DMS53 (cell line): ENCODE results near the gene PSMC1.
"Not testable (repeated sequence)": the region's sequence is repeated elsewhere in the genome, so short reads cannot be mapped to it uniquely, and the experiment has no call there.

Experiments used
- DNase-seq: peaks from one replicate; lab custom pipeline; 2025; lab: John Stamatoyannopoulos, UW

Gene PSMC1

DNA sequence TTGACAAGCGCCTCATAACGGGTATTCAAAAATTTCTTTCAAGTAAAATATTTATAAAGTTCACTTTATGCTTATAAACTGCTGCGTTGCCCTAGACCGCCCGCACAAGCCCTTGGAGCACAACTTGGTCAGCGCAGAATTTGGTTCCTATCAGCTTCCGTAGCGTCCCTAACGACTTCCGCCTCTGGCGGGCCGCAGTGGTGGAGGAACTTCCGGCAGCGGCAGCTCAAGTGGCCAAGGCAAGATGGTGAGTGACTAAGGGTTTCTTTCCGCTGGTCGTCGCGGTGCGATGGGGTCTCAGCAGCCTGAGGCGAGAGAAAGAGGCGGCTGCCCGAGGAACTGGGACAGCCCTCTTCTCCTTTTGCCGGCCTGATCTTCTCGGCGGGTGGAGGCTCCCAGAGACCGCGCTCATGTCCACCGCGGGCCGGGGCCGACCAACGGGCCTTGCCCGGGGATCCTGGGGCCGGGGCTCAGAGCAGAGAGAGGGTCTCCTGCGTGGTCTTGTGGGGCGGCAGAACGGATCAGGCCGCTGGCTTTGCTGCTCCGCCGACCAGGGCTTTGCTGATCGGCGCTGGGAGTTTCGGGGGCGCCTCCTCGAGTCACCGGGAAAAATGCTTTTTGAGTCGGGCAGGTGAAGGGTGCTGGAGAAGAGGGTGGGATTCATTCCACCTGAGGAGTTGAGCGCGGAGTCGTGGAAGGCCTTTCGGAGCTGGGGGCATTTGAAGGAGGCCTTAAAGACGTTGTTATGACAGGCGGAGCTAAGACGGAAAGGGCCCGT lies at the start of gene PSMC1:
PSMC1 (plus strand) TSS at position 200 of the 778 bp plus-strand sequence; CDS start at position 245, 45 bp downstream.
- DNase-seq = peak; percentile 95

DNA sequence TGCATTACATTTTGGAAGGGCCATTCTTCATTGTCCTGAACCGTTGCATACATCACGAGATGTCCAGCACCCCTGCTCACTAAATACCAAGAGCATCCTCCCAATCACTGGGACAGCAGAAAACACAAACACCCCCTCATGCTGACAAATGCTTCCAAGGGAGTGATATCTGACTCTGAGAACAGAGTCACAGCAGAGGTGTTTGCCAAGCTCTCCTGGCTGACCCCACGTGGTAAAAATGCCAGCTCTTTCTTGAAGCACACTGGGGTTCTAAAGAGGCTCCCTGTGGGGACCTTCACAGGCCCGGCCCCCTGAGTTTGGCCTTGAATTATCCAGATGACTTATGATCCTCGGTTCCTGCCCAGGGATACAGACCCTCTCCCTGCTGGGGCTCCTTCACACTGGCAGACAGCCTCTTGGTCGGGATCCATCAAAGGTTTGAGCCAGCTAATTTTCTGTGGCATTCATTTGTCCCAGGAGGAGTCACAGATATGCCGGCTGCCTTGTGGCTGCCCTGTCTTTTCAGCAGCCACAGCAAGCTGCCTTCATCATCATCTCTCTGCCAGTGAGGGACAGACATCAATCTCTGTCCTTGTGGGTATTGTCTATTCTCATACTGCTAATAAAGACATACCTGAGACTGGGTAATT lies 43.1 kb upstream of the PSMC1 start:
- no peak for DNase-seq

DNA sequence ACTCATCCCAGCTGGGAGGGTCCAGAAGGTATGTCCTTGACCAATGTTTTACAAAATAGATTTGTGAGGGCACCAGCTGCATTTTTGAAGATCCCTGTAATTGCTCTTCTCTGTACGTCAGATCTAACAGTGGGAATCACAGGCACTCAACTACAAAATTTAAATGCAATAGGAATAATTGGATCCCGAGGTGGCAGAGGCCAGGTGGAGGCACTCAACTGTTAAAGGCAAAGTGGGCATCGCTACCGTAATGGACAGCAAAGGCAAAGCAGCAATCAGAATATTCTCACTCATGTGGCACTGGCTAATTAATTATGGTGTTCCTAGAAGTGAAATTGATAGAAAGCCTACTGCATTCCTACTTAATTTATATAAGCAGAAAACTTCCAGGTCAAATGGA lies 27.9 kb upstream of the PSMC1 start:
- DNase-seq = no peak

DNA sequence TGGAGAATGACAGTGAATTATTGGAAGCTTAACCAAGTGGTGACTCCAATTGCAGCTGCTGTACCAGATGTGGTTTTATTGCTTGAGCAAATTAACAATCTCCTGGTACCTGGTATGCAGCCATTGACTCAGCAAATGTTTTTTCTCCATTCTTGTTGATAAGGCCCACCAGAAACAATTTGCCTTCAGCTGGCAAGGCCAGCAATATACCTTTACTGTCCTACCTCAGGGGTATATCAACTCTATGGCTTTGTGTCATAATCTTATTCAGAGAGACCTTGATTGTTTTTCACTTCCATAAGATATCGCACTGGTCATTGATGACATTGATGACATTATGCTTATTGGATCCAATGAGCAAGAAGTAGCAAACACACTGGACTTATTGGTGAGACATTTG lies 26.4 kb upstream of the PSMC1 start:
- not testable (repeated sequence) for DNase-seq

DNA sequence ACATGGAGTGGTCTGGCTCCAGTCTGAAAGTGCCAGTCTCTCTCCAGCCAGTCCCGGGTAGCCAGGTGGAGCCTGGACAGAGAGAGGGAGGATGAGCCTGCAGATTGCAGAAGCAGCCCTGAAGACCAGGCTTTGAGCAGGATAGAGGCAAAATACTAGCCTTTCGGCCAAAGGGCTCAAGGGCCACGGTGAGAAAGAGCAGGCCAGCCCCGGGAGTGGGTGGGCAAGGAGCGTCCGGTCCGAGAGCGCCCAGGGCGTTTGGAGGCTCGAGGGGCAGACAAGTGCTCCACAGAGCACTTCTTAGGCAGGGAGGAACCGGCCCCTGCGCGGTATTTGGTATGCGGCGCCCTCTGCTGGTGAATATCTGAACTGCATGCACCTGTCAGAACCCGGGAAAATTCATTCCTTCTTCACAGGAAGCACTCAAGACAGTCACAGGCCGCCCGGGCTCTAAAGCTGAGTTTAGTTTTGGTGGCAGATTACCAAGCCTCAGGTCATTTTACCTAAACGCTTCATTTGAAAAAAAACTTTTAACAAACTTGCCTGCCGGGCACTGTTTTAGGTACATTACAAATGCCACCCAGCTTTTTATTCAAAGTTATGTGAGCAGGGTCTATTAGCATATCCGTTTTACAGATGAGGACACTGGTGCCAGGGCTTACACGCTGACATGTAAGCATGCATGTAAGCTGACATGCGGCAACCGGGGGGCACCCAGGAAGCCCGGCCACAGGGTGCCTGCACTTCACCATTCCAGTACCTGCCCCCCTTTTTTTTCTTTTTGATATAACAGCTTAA lies 21.0 kb upstream of the PSMC1 start:
- DNase-seq = peak; percentile 74

DNA sequence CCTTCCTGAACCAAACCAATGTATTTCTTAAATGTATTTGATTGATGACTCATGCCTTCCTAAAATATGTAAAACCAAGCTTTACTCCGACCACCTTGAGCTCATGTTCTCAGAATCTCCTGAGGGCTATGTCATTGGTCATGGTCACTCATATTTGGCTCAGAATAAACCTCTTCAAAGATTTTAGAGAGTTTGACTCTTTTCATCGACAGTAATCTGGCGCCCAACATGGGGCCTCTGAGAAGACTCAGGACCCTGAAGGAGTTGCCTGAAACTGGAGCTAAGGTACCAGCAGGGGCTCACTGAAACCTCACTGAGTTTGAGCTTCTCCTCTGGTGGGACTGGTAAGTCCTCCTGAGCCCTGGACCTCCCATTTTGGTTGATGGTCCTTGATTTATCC lies 17.2 kb upstream of the PSMC1 start:
- peak; percentile 10 for DNase-seq

DNA sequence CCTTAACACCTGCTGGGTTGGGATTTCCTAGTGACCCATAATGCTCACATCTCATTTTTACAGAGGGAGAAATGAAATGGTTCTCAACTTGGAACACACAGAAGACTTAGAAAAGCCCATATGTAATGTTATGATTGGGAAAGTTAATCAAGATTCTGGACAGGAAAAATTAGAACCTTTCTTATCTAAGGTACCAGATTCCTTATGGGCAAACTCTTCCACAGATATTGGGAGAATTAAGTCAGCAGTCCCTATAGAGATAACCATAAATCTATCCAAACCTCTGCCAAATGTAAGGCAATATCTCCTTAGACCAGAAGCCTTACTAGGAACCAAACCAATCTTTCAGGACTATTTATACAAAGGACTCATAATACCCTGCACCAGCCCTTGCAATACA lies 13.9 kb upstream of the PSMC1 start:
- DNase-seq = no peak

DNA sequence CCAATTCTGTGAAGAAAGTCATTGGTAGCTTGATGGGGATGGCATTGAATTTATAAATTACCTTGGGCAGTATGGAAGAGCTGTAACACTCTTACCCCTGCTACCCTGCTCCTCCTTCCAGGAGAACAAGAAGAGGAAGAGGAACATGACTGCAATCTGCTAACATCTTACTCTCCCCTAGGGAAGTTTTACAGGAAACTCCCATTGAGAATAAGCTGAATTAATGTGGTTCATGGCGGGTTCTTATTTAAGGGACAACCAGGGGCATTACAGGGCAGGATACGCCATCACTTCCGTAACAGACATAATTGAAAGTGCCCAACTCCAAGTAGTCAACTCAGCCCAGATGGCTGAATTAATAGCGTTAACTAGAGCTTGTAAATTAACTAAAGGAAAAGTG lies 9.4 kb upstream of the PSMC1 start:
- DNase-seq = no peak

DNA sequence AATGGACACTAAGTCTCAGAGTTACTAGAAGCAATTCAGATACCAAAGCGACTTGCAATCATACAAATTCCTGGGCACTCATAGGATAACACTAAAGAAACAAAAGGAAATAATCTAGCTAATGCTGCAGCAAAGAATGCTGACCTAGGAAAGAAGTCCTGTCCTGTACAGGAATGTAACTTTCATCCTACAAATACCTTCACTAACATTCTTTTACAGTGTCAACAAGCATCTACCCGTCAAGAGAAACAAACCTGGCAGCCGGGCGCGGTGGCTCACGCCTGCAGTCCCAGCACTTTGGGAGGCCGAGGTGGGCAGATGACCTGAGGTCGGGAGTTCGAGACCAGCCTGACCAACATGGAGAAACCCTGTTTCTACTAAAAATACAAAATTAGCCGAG lies 8.9 kb upstream of the PSMC1 start:
- not testable (repeated sequence) for DNase-seq

DNA sequence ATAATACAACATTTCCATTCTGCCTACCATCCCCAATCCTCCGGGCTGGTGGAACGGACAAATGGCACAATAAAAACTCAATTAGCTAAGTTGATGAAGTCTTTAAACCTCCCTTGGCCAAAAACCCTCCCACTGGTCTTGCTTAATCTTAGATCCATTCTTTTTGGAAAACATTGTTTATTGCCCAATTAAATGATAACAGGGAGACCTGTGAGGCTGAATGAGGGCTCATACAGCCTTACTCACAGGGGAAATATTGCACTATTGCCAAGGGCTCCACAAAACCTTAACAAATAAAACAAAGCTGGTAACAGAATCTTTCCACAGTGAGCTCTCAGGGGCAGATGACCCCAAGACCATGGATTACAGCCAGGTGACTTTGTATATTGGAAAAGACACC lies 7.8 kb upstream of the PSMC1 start:
- no peak for DNase-seq

DNA sequence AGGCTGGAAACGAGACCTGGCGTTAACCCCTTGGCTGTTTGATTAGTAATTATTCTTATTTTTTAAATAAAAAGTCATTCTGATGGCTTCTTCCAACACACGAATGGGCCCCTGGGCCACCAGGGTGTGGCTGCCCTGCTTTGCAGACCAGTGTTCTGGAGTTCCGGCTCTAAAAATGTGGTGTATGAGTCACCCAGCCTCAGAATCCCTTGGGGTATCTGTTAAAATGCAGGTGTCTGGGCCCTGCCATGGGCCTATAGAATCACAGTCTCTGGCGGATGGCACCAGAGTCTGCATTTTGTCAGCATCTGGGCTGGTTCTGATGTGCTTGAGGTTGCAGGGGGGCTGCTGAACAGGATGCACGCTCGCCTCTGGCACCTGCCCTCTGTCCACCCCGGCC lies 2.5 kb upstream of the PSMC1 start:
- DNase-seq = no peak

DNA sequence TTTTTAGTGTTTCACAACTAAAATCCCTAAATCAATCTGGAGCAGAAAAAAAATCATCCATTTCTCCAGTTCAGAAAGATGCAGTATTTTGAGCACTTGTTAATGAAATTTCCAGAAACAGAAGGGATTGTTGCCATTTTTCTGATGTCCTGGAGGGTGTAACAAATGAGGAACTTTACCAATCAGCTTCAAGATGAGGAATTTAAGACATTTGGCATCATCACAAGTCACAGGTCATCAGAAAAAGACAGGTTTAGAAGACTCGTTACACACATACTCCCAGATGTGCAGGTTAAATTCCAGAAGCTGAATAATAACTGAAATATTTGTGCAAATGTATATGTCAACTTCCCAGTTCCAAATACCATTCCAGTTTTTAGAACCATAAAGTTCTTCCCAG lies 482 bp upstream of the PSMC1 start:
- peak; percentile 27 for DNase-seq

DNA sequence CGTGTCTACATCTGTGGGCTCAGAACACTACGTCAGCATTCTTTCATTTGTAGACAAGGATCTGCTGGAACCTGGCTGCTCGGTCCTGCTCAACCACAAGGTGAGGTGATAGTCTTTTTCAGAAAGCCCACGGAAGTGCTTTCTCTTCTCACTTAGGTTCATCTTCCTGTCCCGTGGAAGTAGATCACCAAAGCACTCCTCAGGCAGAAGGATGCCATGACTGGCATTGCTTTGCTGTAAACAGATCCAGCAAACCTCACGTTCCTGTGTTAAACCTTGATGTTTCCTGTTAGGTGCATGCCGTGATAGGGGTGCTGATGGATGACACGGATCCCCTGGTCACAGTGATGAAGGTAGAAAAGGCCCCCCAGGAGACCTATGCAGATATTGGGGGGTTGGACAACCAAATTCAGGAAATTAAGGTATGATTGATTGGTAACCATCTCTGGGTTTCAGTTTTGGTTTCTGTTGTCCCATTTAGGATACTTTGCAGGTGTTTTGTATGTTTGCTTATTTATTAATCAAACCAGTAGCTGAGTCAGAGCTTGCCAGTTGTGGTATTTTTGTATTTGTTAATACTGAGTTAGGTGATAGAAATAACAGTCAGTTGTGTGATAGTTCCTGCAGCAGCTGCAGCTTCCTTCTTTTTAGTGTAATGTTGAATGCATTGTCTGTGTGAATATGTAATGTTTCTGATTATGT lies 7.5 kb downstream of the PSMC1 start:
- no peak for DNase-seq

DNA sequence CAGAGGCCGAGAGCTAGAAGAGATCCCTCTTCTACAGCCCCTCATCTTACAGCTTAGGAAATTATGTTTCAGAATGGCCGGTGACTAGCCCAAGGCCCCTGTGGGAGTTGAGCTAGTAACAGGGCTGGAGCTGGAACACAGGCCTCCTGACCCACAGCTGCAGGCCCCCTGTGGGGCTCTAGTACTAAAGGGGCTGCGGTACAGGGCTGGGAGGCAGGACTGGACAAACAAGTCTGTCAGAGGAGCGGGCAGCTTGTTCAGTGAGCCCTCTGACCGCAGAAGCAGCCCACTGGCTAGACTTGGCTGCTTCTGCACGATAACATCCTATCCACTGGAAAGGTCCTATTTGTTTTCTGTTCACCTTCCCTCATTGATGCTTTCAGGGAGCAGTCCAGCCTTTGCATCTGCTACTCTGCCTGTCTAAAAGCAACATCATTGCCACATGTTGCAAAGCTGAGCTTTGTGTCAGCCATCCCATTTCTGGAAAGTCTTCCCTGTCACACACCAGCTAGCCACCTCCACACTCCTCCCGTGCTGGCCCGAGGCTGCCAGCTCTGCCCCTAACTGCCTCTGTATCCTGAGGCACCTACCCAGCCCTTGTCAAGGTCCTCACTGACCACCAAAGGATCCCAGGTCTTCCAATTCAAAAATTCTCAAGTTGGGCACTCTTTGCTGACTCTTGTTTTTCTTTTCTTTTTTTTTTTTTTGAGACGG lies 10.2 kb downstream of the PSMC1 start:
- no peak for DNase-seq

DNA sequence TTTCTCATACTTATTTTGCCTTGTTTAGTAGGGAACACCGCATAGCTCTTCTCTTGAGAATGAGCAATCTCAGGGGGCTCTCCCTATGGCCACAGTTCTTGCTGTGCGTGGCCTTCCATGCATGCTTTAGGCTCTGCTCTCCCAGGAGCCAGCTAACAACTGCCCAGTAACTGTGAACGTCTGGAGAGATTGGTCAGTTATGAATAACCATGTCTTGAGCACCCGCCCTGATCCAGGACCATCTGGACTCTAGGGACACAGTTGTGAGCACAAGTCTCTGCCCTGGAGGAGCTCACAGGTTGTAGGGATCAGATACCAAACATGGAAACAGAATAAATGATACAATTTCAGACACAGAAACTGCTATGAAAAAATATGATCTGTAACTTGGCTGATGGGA lies 12.1 kb downstream of the PSMC1 start:
- no peak for DNase-seq

DNA sequence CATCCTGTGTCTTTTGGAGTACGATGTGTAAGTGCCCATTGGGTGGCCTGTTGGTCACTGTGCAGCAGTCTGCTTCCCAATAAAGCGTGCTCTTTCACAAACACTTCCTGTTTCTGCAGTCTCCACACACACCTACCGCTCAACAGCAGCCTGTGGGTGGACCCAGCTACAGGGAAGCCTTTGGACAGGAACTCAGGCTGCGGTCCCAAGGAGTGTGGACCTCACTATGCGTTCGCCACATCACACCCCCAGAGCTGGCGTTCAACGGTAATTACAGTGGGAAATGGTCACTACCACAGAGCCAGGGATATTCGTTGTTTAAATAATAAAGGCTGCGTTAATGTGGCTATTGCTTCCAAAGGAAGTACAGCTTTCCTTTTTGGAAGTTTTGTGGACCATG lies 16.2 kb downstream of the PSMC1 start:
- no peak for DNase-seq

DNA sequence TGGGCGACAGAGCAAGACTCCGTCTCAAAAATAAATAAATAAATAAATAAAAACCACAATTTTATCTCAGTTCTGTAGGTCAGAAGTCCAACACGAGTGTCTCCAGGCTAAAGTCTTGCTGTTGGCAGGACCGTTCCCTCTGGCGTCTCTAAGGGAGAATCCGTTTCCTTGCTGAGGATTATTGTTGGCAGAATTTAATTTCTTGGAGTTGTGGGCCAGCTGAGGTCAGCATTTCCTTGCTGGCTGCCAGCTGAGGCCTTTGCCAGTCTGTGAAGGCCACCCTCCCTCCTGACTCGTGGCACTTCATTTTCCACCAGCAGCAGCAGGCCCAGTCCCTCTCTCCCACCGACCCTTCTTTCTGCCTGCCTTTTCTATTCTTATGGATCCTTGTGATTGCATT lies 17.2 kb downstream of the PSMC1 start:
- no peak for DNase-seq

DNA sequence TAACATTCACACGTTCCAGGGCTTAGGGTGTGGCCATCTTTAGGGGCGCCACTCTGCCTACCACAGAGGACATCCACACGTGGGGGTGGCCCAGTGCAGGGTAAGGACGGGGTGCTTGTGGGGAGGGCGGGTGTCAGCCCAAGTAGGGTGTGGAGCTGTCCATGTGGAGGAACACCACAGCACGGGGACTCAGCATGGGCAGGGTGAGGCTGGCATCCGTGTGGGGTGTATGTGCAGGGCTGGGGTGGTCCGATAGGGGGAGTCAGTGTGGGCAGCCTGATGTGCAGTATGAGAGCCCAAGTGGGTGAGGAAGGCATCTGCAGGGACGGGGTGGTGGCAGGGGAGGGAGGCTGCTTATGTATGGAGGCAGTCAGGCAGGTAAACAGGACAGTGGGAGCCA lies 17.7 kb downstream of the PSMC1 start:
- DNase-seq = peak; percentile 20

DNA sequence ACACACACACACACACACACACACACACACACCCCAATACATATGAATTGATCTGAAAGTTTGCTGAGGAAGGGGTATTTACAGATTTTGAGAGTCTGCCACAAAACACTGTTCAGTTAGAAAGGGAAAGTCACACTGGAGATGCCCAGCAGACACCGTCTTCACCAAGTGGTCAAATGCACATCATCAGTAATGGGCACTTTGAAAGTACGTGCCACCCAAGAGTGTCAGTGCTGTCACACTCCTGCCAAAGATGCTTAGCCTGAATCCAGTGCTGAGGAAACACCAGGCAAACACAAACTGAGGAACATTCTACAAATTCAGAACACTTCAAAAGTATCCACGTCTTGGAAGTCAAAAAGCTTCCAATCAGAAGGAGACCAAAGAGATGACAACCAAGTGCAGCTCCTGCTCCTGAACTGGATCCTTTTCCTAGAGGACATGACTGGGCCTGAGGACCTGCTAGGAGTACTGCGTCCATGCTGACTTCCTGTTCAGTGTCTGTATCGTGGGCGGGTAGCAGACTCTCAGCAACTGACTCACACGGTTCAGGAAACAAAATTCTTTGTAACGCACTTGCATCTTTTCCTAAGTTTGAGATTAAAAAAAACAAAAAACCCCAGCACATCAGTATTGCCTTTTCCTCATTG lies 18.6 kb downstream of the PSMC1 start:
- DNase-seq = peak; percentile 15

DNA sequence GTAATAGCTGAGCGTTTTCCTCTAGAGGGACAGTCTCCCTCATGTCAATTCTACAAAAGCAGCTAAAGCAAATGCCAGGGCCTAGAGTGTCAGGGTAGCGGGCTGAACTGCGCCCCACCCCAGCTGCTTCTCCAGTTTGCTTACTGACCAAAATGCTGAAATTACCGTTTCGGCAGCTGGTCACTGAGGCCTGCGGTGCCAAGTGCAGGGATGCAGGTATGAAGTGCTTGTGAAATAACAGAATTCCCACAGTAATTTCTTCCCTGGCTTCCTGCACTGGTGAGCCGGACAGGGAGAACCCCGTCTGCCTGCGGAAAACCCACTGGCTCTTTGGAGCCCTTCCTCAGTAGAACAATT lies 19.1 kb downstream of the PSMC1 start:
- DNase-seq = no peak

DNA sequence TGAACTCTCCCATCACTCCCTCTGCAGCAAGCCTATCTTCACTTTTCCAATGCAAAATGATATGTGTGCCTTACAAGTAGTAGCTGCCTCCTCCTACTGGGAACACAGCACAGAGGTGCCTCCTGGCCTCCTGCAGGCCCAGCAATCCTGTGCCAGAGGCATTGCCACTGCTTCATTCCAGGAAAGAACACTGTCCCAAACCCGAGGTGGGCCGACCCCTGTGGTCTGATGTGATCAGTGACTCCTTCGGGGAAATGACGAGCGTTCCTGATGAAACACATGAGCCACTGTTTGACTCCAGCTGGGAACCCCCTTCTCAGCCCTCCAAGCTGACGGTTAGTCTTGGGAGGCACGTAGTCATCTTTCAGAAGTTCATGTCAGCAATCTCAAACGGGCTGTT lies 19.5 kb downstream of the PSMC1 start:
- no peak for DNase-seq
